SK-N-DZ (cell line): ENCODE measurements around the gene B9D2.

Source experiments
- DNase-seq: peaks from one replicate; pipeline ENCODE4 v3.0.0-alpha.2; 2015; ENCODE audit warnings: low spot score

Gene B9D2

GRCh38 chr19:41327576-41328156 lies 36.3 kb downstream of the B9D2 start:
- no peak for DNase-seq

- no peak for DNase-seq
Observed at GRCh38 chr19:41327076-41327575, 36.8 kb downstream of the B9D2 start.

GRCh38 chr19:41325947-41326706 lies 37.8 kb downstream of the B9D2 start:
- DNase-seq = no peak

GRCh38 chr19:41325640-41325946 lies 38.4 kb downstream of the B9D2 start:
- DNase-seq = no peak

GRCh38 chr19:41324921-41325639 lies 38.9 kb downstream of the B9D2 start:
- peak; percentile 40 for DNase-seq

- no peak for DNase-seq
Observed at GRCh38 chr19:41324231-41324702, 39.7 kb downstream of the B9D2 start.

- no peak for DNase-seq
Observed at GRCh38 chr19:41323430-41324125, 40.4 kb downstream of the B9D2 start.

GRCh38 chr19:41323023-41323422 lies 40.9 kb downstream of the B9D2 start:
- no peak for DNase-seq

GRCh38 chr19:41322451-41322850 lies 41.5 kb downstream of the B9D2 start:
- DNase-seq = no peak

- DNase-seq = peak; percentile 42
Observed at GRCh38 chr19:41321600-41322270, 42.2 kb downstream of the B9D2 start.

GRCh38 chr19:41321204-41321599 lies 42.7 kb downstream of the B9D2 start:
- no peak for DNase-seq

- no peak for DNase-seq
Observed at GRCh38 chr19:41320568-41320967, 43.4 kb downstream of the B9D2 start.

GRCh38 chr19:41320185-41320518 lies 43.8 kb downstream of the B9D2 start:
- no peak for DNase-seq

GRCh38 chr19:41319500-41320184 lies 44.3 kb downstream of the B9D2 start:
- DNase-seq = no peak

GRCh38 chr19:41318696-41319499 lies 45.1 kb downstream of the B9D2 start:
- DNase-seq = no peak

GRCh38 chr19:41316306-41316920 lies 47.5 kb downstream of the B9D2 start:
- no peak for DNase-seq

- no peak for DNase-seq
Observed at GRCh38 chr19:41311613-41312012, 52.3 kb downstream of the B9D2 start.

GRCh38 chr19:41311072-41311471 lies 52.9 kb downstream of the B9D2 start:
- DNase-seq = no peak

- DNase-seq = peak; percentile 88
Observed at GRCh38 chr19:41310033-41310831, 53.7 kb downstream of the B9D2 start, which contains the start of gene CCDC97. TSS of gene CCDC97 (plus strand) at chr19:41310172. CDS start at chr19:41310311, 139 bp downstream.
